GM12872 (cell line): ENCODE measurements around the gene FBXO24.
A peak's percentile ranks its signal among the peaks of the same experiment; 100 is the strongest.

ENCODE experiments used
- CTCF ChIP-seq: IDR thresholded peaks from 3 replicates; pipeline ENCODE4 v1.5.1; 2011; ENCODE audit warnings: low read depth, mild to moderate bottlenecking, low read length, moderate library complexity; ENCODE audit not compliant: insufficient read depth

FBXO24 gene

DNA sequence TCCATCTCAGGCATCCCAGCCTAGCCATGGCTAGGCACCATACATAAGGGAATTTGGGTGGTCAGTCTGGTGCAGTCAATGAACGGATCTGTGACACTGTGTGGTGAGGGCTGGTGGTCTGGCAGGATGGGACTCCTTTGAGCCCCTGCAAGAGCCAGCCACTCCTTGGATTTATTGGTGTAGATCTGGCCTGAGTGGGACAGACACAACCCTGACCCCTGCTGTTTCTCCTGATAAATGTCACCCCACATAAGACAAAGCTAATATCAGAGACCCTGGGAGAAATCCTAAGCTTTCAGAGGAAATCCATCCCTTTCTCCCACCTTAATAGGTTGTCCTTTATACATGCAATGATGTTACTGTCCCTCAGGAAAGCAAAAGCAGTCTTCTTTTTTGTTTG lies 2.3 kb downstream of the FBXO24 start:
- peak; percentile 57 for TF ChIP-seq CTCF

DNA sequence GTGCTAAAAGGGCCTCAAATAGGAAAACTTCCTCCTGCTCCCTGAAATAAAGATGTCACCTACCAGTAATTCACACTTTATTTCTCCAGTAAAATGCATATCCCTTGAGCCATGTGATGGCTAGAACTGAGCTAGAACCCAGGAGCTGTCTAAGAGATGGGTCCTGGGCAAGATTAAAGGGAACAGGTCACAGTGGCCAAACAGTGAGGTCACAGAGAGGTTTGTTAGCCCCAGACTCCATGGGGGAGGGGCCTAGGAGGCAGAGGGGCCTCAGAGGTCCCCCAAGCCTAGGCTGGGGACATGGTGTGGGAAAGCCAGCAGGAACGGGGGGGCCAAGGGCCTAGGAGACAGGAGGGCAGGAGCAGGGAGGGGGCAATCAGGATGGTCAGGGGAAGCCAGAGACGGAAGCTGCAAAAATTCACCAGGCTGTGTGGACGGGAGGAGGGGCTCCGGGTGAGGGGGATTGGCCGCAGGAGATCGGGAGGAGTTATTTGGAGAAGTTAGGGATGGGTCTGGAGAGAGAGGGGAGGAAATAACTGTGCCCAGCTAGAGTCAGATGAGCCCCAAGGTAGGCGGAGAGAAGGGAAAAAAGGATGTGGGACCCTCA lies 3.3 kb downstream of the FBXO24 start:
- no peak for TF ChIP-seq CTCF

GRCh38 chr7:100590077-100590737 lies 4.1 kb downstream of the FBXO24 start:
- no peak for TF ChIP-seq CTCF

DNA sequence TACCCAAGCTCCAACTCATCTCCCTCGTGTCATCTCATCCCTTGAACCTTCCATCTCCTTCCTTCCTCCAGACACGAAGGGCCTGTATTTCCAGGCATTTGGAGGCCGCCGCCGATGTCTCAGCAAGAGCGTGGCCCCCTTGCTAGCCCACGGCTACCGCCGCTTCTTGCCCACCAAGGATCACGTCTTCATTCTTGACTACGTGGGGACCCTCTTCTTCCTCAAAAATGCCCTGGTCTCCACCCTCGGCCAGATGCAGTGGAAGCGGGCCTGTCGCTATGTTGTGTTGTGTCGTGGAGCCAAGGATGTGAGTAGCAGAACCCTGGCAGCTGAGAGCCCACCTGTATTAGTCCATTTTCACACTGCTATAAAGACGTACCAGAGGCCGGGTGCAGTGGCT lies 5.5 kb downstream of the FBXO24 start:
- no peak for TF ChIP-seq CTCF

- TF ChIP-seq CTCF: no peak
These were observed 9.1 kb downstream of the FBXO24 start for GRCh38 chr7:100595188-100595587.

GRCh38 chr7:100598425-100598824 lies 12.3 kb downstream of the FBXO24 start:
- TF ChIP-seq CTCF: no peak

- 0 out of 3 replicates have a peak, but pooled peaks have one; percentile 22 for TF ChIP-seq CTCF
These were observed 14.0 kb downstream of the FBXO24 start for GRCh38 chr7:100599911-100600729.
